Forelimb muscle (tissue), 1 donor: ENCODE measurements around the gene ALG1. TPM values are rescaled to one million over a fixed set of nuclear protein-coding genes. Genes with fewer than 3 reads are reported as not detected.
"Not testable (repeated sequence)": the region's sequence is repeated elsewhere in the genome, so short reads cannot be mapped to it uniquely, and the experiment has no call there.

Experiments used
- DNase-seq: peaks from one replicate; pipeline ENCODE4 v3.0.0-alpha.2; 2013; ENCODE audit warnings: low read depth
- polyA plus RNA-seq: library from polyadenylated mRNA; unstranded; fragments of 120-200 nt; gene quantifications from one replicate; pipeline ENCODE4 v1.2.1, GENCODE V29; 2013; ENCODE audit not compliant: insufficient read length

The ALG1 gene
- polyA plus RNA-seq, 1 donor: 10.2 TPM

- DNase-seq: not testable (repeated sequence)
Observed at GRCh38 chr16:5098221-5099159, 26.8 kb downstream of the ALG1 start.

- not testable (repeated sequence) for DNase-seq
Observed at GRCh38 chr16:5099174-5099573, 27.5 kb downstream of the ALG1 start.

GRCh38 chr16:5103296-5104032 is 31.8 kb downstream of the ALG1 start:
- DNase-seq: not testable (repeated sequence)

DNA sequence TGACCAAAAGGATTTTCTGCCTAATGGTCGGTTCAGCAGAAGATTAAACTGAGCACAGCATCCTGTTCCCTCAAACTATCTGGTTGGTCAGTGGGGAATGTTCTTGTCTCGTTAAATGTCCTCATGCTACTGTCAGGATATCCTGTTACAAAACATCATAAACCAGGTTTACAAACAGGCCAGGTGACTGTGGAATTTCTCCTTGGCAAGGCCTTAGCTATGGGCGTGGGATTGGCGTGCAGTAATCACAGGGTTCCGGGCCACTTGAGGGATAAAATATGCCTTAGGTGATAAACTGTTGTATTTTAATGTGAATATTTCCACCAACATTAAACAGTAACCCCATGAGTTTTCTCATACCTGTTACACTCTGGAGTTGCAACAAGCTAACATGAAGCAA is 33.4 kb downstream of the ALG1 start:
- DNase-seq: not testable (repeated sequence)

DNA sequence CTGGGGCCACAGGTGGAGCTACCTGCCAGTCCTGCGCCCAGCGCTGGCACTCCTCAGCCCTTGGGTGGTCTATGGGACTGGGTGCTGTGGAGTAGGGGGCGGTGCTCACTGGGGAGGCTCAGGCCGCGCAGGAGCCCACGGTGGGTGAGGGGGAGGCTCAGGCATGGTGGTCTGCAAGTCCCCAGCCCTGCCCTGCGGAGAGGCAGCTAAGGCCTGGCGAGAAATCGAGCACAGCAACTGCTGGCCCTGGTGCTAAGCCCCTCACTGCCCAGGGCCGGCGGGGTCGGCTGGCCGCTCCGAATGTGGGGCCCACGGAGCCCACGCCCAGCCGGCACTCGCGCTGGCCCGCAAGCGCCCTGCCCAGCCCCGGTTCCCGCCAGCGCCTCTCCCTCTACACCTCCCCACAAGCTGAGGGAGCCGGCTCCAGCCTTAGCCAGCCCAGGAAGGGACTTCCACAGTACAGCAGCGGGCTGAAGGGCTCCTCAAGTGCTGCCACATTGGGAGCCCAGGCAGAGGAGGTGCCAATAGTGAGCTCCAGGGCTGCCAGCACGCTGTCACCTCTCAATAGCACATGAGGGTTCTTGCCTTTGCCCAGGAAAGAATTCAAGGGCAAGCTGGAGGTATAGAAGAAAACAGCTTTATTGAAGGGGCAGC is 37.0 kb downstream of the ALG1 start:
- no peak for DNase-seq

GRCh38 chr16:5110933-5111332 is 39.3 kb downstream of the ALG1 start:
- DNase-seq: not testable (repeated sequence)

GRCh38 chr16:5116780-5117295 is 45.2 kb downstream of the ALG1 start:
- DNase-seq: not testable (repeated sequence)

DNA sequence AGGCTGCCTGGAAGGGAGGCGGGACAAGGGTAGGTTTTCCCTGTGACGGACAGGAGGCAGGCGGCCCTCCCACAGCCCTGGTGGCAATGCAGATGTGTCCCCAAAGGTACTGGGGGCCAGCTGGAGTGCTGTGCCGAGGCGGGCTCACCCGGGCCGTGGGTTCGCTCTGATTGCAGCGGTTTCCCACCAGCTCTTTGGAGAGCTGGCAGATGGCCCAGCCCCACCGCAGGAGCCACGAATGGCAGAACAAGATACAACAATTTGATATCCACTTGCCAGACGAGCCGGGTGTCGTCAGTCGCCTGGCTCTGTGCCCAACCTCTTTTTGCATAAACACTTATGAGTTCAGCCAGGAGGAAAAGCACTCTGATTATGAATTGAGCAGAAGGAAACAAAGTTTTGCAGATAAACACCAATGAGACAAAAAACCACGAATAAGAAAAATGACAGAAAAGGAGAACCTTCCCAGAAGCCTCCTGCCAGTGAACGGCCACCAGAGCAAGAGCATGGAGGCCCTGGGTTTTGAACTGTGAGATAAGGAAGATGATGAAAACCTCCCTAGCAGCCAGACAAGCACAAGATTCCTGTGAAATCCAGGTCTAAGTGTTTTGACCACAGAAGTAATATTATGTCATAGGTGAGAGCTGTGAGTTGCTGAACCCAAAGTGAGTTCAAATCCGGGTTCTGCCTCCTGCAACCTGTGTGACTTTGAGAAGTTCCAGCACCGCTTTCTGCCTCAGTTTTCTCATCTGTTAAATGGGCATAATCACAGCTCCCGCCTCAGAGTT is 45.9 kb downstream of the ALG1 start:
- DNase-seq: not testable (repeated sequence)

- not testable (repeated sequence) for DNase-seq
Observed at GRCh38 chr16:5131467-5132004, 59.9 kb downstream of the ALG1 start.

DNA sequence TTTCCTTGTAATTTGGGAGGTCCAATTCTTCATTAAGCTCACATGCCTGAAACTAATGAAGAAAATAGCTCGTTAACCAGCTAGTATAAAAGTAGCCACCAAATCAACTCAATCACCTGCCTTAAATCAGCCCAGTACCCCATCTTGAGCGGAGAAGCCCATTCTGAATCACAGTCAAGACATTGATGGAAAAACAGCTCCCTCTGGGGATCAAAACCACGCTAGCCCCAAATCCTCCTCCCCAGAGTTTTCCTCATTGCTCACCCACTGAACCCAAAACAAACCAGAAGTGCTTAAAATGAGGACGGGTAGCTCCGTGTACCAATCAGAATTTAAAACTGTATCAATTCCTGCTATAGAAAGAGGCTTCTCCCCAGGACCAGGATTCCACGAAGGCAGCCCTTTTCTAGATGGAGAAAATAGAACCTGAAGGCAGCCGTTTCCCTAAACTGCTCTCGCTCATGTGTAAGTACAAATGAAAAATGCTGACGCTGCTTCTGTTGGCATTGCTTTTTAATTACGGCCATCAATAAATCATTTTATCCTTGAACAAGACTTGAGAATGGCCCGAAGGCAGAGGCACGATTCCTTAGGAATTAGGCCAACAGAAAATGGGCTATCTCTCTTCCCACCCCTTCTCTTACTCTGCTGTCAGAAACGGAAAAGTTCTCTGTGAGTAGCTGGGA is 61.4 kb downstream of the ALG1 start:
- DNase-seq: not testable (repeated sequence)

DNA sequence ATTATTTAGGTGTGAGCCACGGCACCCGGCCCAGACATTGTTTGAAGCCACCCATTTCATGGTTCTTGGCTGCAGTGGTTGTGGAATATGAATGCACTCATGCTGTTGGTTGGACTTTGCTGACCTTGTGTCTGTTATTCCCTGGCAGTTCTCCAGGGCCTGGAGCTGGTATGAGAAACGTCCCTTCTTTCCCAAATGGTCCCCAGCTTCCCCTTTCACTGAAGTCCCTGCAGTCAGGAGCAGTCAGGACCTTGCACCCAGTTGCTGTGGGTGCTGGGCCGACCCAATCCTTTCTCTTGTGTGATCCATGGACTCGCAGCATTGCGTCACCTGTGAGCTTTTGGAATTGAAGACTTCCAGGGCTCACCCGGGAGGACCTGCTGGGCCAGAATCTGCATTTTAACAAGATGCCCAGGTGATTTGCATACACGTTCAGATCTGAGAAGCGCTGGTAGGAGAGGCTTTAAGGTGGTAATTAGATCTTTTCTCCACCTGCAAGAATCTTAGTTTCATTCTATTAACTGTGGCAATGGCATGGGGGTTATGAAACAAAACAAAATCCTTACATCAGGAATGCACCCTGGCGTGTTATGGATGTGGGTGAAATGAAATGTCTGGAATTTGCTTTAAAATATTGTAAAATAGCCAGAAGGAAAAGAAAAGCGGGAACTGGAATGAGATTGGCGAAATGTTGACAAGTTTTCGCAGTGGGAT is 63.3 kb downstream of the ALG1 start:
- not testable (repeated sequence) for DNase-seq

Other genes with a start within 250 kb of the ALG1 start
- gene GLYR1, start 224.6 kb upstream of the ALG1 start, polyA plus RNA-seq: 46.8 TPM
- gene UBN1, start 224.4 kb upstream of the ALG1 start, polyA plus RNA-seq: 17.9 TPM
- 1.1 TPM for gene PPL, start 134.7 kb upstream of the ALG1 start, polyA plus RNA-seq
- gene SEC14L5, start 113.5 kb upstream of the ALG1 start, polyA plus RNA-seq: 0.75 TPM
- gene NAGPA, start 37.9 kb upstream of the ALG1 start, polyA plus RNA-seq: 5.2 TPM
- 0.39 TPM for gene C16orf89, start 5.9 kb upstream of the ALG1 start, polyA plus RNA-seq
- 9.6 TPM for gene EEF2KMT, start 26.0 kb downstream of the ALG1 start, polyA plus RNA-seq